Activated gamma-delta T cell (primary cell): ENCODE data around the gene ZC3HAV1.

Experiments
- DNase-seq: peaks from one replicate; lab custom pipeline; 2025; lab: John Stamatoyannopoulos, UW

ZC3HAV1 gene

DNA sequence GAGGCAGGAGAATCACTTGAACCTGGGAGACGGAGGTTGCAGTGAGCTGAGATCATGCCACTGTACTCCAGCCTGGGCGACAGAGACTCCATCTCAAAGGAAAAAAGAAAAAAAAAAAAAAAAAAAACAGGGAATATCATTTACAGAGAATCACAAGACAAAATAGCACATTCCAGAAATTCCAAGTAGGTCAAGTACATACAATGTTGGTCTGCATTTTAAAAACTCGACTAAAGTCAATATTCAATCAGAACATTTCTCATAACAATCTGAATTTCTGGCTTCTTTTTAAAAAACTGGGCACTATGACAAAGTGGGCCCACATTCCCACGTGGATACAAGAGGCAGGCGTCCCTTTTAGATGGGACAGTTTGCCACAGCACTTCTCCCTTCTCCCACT, 86.4 kb downstream of the ZC3HAV1 start:
- DNase-seq, result no peak

DNA sequence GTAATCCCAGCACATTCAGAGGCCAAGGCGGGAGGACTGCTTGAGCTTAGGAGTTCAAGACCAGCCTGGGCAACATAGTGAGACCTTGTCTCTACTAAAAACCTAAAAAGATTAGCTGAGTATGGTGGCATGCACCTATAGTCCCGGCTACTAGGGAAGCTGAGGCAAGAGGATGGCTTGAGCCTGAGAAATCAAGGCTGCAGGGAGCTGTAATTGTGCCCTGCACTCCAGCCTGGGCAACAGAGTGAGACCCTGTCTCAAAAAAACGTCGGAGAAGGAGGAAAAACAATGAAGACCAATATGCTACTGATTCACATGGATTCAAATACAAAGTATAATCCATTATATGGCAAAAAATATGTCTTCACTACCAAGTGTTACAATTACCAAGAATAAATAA, 87.2 kb downstream of the ZC3HAV1 start:
- DNase-seq, result no peak

- DNase-seq, result no peak
These were observed 90.6 kb downstream of the ZC3HAV1 start for GRCh38 chr7:139018910-139019309.

GRCh38 chr7:139016931-139017511, 92.5 kb downstream of the ZC3HAV1 start:
- no peak for DNase-seq

DNA sequence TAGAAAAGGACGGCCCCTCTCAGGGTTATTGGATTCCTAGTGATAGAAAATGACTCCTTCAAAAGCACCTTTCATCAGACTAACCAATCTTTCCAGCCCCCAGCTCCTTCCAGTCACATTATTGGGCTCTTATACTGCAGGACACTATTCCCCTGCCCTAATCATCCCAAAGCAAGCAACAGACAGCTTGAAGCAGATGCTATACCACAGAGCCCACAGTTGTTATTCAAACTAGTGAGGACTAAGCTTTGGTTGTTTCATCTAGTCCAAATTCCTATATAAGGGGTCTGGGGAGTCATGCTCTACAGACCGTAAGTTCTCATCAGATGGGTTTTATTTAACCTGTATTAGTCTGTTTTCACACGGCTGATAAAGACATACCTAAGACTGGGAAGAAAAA, 98.1 kb downstream of the ZC3HAV1 start:
- DNase-seq, result no peak

- no peak for DNase-seq
These were observed 105.0 kb downstream of the ZC3HAV1 start for GRCh38 chr7:139004321-139005090.

DNA sequence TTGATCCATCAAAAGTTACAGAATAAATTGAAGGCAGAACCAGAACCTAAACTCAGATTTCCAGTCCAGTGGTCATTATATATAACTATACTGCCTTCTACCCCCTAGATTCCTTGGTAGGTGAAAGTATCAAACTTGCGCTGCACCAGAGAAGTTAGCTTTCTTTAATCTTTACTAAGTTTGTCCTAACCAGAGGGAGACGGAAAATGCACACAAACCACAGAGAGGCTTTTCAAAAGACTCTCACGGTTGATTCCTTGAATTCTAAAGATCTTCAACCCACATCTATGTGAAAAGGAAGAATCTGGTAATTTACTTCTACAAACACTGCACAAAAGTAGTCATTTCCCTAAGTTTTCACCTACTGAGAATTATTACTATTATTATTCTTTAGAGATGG, 110.1 kb downstream of the ZC3HAV1 start:
- no peak for DNase-seq
